ENCODE results near the gene TMEM132D. TPM values are rescaled to one million over a fixed set of nuclear protein-coding genes. Genes with fewer than 3 reads are reported as not detected.

The TMEM132D gene
- total and polyA plus RNA-seq, 4 donors: 0.01 to 0.14 (median 0.08) TPM

DNA sequence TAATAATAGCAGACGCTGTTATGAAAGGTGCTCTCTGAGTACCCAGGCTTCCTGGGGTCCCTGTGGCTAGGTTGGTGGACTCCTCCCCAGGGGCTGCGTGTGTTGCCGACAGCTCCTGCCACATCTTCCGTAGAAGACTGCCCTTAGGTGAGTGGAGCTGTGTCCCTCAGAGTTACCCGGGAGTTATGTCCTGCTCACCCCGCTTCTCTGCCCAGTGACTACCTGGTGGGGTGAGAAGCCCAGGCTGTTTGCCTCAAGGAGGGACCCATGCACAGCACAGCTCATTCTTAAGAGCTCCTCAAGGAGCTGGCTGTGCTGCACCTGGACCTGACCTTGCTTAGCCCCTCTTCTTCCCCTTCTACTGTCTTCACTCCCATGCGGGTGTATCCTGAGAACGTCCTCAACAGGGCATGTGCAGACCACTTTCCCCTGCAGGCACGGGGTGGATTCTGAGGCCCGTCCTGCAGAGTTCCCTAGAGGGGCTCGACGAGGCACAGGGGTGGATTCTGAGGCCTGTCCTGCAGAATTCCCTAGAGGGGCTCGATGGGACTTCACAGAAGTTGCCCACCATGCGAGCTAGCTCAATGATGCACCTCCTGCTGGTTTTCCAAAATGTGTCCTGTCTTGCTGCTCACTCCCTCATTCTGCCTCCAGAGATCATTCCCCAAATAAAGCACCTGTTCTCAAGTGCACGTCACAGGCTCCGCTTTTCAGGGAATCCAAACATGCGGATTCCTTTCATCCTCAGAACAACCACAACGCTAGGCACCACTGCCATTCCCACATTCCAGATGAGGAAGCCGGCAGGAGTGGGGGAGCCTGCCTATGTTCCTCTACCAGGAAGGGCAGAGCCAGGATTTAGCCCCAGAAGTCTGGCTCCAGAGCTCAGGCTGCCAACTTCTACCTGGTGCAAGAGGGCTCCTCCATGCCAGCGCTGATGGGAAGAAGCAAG, 818.7 kb downstream of the TMEM132D start:
- Histone ChIP-seq H3K4me1 (ENCODE audit: control insufficient read depth in 4 of 4, insufficient read depth in 4 of 4, low read length in 3 of 4) (no peaks in the 10 kb centered on the region), H3K36me3 (ENCODE audit: control insufficient read depth in 4 of 4, insufficient read depth in 3 of 4, low read depth in 1 of 4, low read length in 3 of 4) (no peaks in the 10 kb centered on the region), H3K9ac (ENCODE audit: low read depth in 1 of 2, low read length in 2 of 2) (no peak overlapping the region), H3K9me3 (ENCODE audit: control insufficient read depth in 4 of 4, low read length in 3 of 4) (no peaks in the 10 kb centered on the region), H3K27ac (ENCODE audit: low read depth in 1 of 2, low read length in 2 of 2) (no peak overlapping the region), H3K4me3 (ENCODE audit: low read depth in 1 of 3, low read length in 3 of 3) (no peak overlapping the region), H3K27me3 (ENCODE audit: control insufficient read depth in 4 of 4, insufficient read depth in 4 of 4, low read length in 3 of 4) (peaks cover 0 to 2% (median 0%) of the 10 kb centered on the region in 4 donors)
- no peak for TF ChIP-seq JUND (IDR thresholded peaks at IDR 0.05)
- no peak for TF ChIP-seq RAD21 (IDR thresholded peaks at IDR 0.05)
- no peak for TF ChIP-seq CTCF (IDR thresholded peaks at IDR 0.05; ENCODE audit: low read depth, low read length, missing input control)
- TF ChIP-seq, protein P1, sequence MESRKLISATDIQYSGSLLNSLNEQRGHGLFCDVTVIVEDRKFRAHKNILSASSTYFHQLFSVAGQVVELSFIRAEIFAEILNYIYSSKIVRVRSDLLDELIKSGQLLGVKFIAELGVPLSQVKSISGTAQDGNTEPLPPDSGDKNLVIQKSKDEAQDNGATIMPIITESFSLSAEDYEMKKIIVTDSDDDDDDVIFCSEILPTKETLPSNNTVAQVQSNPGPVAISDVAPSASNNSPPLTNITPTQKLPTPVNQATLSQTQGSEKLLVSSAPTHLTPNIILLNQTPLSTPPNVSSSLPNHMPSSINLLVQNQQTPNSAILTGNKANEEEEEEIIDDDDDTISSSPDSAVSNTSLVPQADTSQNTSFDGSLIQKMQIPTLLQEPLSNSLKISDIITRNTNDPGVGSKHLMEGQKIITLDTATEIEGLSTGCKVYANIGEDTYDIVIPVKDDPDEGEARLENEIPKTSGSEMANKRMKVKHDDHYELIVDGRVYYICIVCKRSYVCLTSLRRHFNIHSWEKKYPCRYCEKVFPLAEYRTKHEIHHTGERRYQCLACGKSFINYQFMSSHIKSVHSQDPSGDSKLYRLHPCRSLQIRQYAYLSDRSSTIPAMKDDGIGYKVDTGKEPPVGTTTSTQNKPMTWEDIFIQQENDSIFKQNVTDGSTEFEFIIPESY (IDR thresholded peaks at IDR 0.05): no peak
- no peak for TF ChIP-seq ATF3 (IDR thresholded peaks at IDR 0.05)
- DNase-seq (ENCODE audit: low spot score): no peak
- 81% methylated on average over 20 of the region's 20 CpGs for WGBS

GRCh38 chr12:129083121-129083840, 820.5 kb downstream of the TMEM132D start:
- no peaks in the 10 kb centered on the region for H3K4me1 ChIP-seq (ENCODE audit: control insufficient read depth in 4 of 4, insufficient read depth in 4 of 4, low read length in 3 of 4)
- H3K27me3 ChIP-seq (ENCODE audit: control insufficient read depth in 4 of 4, insufficient read depth in 4 of 4, low read length in 3 of 4): peaks cover 0 to 2% (median 0%) of the 10 kb centered on the region in 4 donors
- WGBS: 66% methylated on average over 7 of the region's 7 CpGs
- H3K27ac ChIP-seq (ENCODE audit: low read depth in 1 of 2, low read length in 2 of 2): no peak overlapping the region
- no peaks in the 10 kb centered on the region for H3K36me3 ChIP-seq (ENCODE audit: control insufficient read depth in 4 of 4, insufficient read depth in 3 of 4, low read depth in 1 of 4, low read length in 3 of 4)
- DNase-seq (ENCODE audit: low spot score): no peak
- no peak overlapping the region for H3K4me3 ChIP-seq (ENCODE audit: low read depth in 1 of 3, low read length in 3 of 3)
- no peaks in the 10 kb centered on the region for H3K9me3 ChIP-seq (ENCODE audit: control insufficient read depth in 4 of 4, low read length in 3 of 4)
- no peak overlapping the region for H3K9ac ChIP-seq (ENCODE audit: low read depth in 1 of 2, low read length in 2 of 2)
- no peak for TF ChIP-seq EGR1 (IDR thresholded peaks at IDR 0.05; ENCODE audit: low read depth in 2 of 2)
- no peak for TF ChIP-seq NR2F2 (IDR thresholded peaks at IDR 0.05)
- no peak for TF ChIP-seq RAD21 (IDR thresholded peaks at IDR 0.05)
- TF ChIP-seq GABPA (IDR thresholded peaks at IDR 0.05 in 1 of 2, conservative IDR thresholded peaks at IDR 0.05 in 1 of 2): no peak
- TF ChIP-seq, protein P2, sequence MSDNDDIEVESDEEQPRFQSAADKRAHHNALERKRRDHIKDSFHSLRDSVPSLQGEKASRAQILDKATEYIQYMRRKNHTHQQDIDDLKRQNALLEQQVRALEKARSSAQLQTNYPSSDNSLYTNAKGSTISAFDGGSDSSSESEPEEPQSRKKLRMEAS (IDR thresholded peaks at IDR 0.05): no peak
- no peak for TF ChIP-seq HNF4A (conservative IDR thresholded peaks at IDR 0.05)
- TF ChIP-seq ATF3 (IDR thresholded peaks at IDR 0.05): no peak
- TF ChIP-seq RXRA (IDR thresholded peaks at IDR 0.05): no peak
- no peak for TF ChIP-seq TAF1 (conservative IDR thresholded peaks at IDR 0.05)
- no peak for TF ChIP-seq FOXA2 (IDR thresholded peaks at IDR 0.05)
- TF ChIP-seq, protein P3, sequence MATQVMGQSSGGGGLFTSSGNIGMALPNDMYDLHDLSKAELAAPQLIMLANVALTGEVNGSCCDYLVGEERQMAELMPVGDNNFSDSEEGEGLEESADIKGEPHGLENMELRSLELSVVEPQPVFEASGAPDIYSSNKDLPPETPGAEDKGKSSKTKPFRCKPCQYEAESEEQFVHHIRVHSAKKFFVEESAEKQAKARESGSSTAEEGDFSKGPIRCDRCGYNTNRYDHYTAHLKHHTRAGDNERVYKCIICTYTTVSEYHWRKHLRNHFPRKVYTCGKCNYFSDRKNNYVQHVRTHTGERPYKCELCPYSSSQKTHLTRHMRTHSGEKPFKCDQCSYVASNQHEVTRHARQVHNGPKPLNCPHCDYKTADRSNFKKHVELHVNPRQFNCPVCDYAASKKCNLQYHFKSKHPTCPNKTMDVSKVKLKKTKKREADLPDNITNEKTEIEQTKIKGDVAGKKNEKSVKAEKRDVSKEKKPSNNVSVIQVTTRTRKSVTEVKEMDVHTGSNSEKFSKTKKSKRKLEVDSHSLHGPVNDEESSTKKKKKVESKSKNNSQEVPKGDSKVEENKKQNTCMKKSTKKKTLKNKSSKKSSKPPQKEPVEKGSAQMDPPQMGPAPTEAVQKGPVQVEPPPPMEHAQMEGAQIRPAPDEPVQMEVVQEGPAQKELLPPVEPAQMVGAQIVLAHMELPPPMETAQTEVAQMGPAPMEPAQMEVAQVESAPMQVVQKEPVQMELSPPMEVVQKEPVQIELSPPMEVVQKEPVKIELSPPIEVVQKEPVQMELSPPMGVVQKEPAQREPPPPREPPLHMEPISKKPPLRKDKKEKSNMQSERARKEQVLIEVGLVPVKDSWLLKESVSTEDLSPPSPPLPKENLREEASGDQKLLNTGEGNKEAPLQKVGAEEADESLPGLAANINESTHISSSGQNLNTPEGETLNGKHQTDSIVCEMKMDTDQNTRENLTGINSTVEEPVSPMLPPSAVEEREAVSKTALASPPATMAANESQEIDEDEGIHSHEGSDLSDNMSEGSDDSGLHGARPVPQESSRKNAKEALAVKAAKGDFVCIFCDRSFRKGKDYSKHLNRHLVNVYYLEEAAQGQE (IDR thresholded peaks at IDR 0.05): no peak
- TF ChIP-seq FOXA1 (IDR thresholded peaks at IDR 0.05): no peak
- no peak for TF ChIP-seq YY1 (IDR thresholded peaks at IDR 0.05)
- TF ChIP-seq, protein P1 (IDR thresholded peaks at IDR 0.05): no peak

Data from liver (tissue), 9 donors.